Choroid plexus epithelial cell (primary cell): Measurements from ENCODE around the gene NAA25.
A peak's percentile ranks its signal among the peaks of the same experiment; 100 is the strongest.

Experiments used
- DNase-seq: peaks from one replicate; pipeline ENCODE4 v3.0.0-alpha.2; 2010; ENCODE audit warnings: low read depth
- H3K4me3 ChIP-seq: 2 replicates; pipeline ENCODE4 v1.5.1; 2011; ENCODE audit warnings: low read depth, mild to moderate bottlenecking, control low read depth, low read length, moderate library complexity
- TF ChIP-seq, protein P1 (sequence below): conservative IDR thresholded peaks from 2 replicates; pipeline ENCODE4 v1.5.1; 2011; ENCODE audit warnings: low read depth, mild to moderate bottlenecking, control low read depth, inconsistent platforms, low read length, moderate library complexity

The NAA25 gene

DNA sequence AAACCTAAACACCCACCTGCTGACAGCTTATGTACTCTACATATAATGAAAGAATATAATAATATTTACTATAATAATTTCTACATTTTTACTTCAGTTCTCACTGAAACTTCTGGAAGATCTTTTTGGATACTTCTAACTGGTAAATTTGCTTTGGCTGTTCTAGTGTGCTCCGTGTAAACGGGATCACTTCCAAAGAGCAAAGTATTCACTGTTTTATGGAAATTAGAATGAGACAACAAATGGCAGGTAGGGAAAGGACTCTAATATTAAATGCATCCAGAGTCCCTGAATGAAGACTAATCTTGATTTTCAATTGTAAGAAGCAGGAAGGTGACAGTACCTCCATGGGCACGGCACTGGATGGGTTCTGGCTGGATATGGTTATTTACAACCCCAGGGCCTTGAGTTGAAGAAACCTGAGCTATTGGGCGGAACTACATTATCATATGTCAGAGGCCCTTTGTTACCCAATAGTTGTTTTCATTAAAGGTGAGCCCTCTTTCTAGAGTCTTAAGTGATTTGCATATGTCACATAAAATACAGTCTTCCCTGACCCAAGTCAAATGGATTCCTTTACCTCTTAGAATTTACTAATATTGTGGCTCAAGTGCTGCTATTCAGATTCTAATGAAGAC is 84.7 kb downstream of the NAA25 start:
- DNase-seq, result no peak
- no peak overlapping the region for H3K4me3 ChIP-seq
- TF ChIP-seq, protein P1, sequence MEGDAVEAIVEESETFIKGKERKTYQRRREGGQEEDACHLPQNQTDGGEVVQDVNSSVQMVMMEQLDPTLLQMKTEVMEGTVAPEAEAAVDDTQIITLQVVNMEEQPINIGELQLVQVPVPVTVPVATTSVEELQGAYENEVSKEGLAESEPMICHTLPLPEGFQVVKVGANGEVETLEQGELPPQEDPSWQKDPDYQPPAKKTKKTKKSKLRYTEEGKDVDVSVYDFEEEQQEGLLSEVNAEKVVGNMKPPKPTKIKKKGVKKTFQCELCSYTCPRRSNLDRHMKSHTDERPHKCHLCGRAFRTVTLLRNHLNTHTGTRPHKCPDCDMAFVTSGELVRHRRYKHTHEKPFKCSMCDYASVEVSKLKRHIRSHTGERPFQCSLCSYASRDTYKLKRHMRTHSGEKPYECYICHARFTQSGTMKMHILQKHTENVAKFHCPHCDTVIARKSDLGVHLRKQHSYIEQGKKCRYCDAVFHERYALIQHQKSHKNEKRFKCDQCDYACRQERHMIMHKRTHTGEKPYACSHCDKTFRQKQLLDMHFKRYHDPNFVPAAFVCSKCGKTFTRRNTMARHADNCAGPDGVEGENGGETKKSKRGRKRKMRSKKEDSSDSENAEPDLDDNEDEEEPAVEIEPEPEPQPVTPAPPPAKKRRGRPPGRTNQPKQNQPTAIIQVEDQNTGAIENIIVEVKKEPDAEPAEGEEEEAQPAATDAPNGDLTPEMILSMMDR, result no peak

GRCh38 chr12:112022241-112023016 is 86.2 kb downstream of the NAA25 start:
- H3K4me3 ChIP-seq, result no peak overlapping the region
- TF ChIP-seq, protein P1, result no peak
- DNase-seq, result no peak

GRCh38 chr12:112020947-112021457 is 87.6 kb downstream of the NAA25 start:
- no peak for DNase-seq
- TF ChIP-seq, protein P1, result no peak
- no peak overlapping the region for H3K4me3 ChIP-seq

- H3K4me3 ChIP-seq, result no peak overlapping the region
- TF ChIP-seq, protein P1, result no peak
- DNase-seq, result peak; percentile 92
These were observed 89.9 kb downstream of the NAA25 start for GRCh38 chr12:112018571-112019237.

DNA sequence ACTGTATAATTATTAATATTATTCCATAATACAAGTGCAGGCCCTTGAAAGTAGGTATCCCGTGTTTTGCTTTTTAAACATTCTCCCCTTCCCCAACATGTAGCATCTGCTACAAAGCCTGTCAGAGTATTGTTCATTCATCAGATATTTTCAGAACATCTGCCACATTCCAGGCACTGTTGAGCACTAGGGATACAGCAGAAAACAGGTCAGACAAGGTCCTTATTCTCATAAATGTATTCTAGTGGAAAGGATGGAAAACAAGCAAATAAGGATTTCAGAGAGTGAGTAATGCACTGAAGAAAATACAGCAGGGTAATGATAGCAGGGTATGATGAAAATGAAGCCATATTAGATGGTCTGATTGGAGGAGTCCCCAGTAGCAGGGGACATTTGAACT is 91.5 kb downstream of the NAA25 start:
- DNase-seq, result no peak
- H3K4me3 ChIP-seq, result no peak overlapping the region
- TF ChIP-seq, protein P1, result no peak

DNA sequence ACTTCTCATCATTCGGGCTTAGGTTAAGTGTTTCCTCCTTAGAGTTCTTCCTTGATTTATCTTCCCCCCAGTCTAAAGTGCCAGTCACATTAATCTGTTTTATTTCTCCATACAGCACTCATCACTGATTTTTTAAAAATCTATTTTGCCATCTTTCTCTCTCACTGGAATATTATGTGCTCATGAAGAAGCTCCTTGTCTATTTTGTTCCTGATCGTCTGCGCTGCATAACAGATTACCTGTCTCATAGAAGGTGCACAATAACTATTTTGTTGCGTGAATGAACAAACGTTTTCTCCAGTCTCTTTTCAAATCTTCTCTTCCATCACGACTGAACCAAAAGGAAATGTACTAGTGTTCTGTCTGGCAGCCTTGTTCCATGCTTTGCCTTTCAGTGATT is 92.6 kb downstream of the NAA25 start:
- H3K4me3 ChIP-seq, result no peak overlapping the region
- TF ChIP-seq, protein P1, result no peak
- DNase-seq, result no peak
